Activated naive CD4-positive, alpha-beta T cell treated with anti-CD3 and anti-CD28 coated beads, Interleukin-2, amount 50 U/mL, for 72 hours (primary cell): ENCODE data around the gene TUBA1A. TPM values are rescaled to one million over a fixed set of nuclear protein-coding genes. Genes with fewer than 3 reads are reported as not detected.

Source experiments
- total RNA-seq, 2 donors: library from RNA; stranded (reverse); gene quantifications; one replicate each; pipeline ENCODE4 v1.2.3, GENCODE V29; 2022

Gene TUBA1A
- total RNA-seq, 2 donors from 2014 or later = 37.7 to 106 TPM

Other genes with a start within 250 kb of the TUBA1A start
- gene ARF3, start 231.6 kb downstream of the TUBA1A start, total RNA-seq = 100 to 1,000 TPM in 1 of 2 donors, 10 to 100 TPM in 1; 49.7 to 132 TPM
- gene WNT10B, start 217.3 kb downstream of the TUBA1A start, total RNA-seq = 1 to 10 TPM in 1 of 2 donors, not detected in 1; 1.4 TPM
- under 1 TPM in 1 of 2 donors, not detected in 1; 0.27 TPM for gene WNT1, start 210.8 kb downstream of the TUBA1A start, total RNA-seq
- 1 to 10 TPM in 1 of 2 donors, under 1 TPM in 1; 0.07 to 1.1 TPM for gene DDN, start 189.7 kb downstream of the TUBA1A start, total RNA-seq
- gene PRKAG1, start 170.3 kb downstream of the TUBA1A start, total RNA-seq = 10 to 100 TPM; 52.5 to 58.7 TPM
- 100 to 1,000 TPM in 1 of 2 donors, 10 to 100 TPM in 1; 67.7 to 110 TPM for gene KMT2D, start 128.3 kb downstream of the TUBA1A start, total RNA-seq
- gene RHEBL1, start 119.1 kb downstream of the TUBA1A start, total RNA-seq = 10 to 100 TPM; 12.7 to 19.7 TPM
- 1 to 10 TPM in 1 of 2 donors, under 1 TPM in 1; 0.19 to 1.0 TPM for gene DHH, start 94.3 kb downstream of the TUBA1A start, total RNA-seq
- 100 to 1,000 TPM in 1 of 2 donors, 10 to 100 TPM in 1; 64.0 to 134 TPM for gene LMBR1L, start 78.2 kb downstream of the TUBA1A start, total RNA-seq
- gene TUBA1B, start 57.7 kb downstream of the TUBA1A start, total RNA-seq = 1,000 to 10,000 TPM; 2,180 to 2,388 TPM
- 100 to 1,000 TPM; 260 to 263 TPM for gene TUBA1C, start 76.0 kb upstream of the TUBA1A start, total RNA-seq
- not detected for gene PRPH, start 106.1 kb upstream of the TUBA1A start, total RNA-seq
- gene TROAP, start 134.2 kb upstream of the TUBA1A start, total RNA-seq = 100 to 1,000 TPM in 1 of 2 donors, 10 to 100 TPM in 1; 67.4 to 134 TPM
- gene C1QL4, start 148.1 kb upstream of the TUBA1A start, total RNA-seq = not detected
- gene DNAJC22, start 157.8 kb upstream of the TUBA1A start, total RNA-seq = under 1 TPM; 0.06 to 0.11 TPM
- 10 to 100 TPM; 14.3 to 20.8 TPM for gene SPATS2, start 178.4 kb upstream of the TUBA1A start, total RNA-seq